Measurements from ENCODE around the gene CYTH4. TPM values are rescaled to one million over a fixed set of nuclear protein-coding genes. Genes with fewer than 3 reads are reported as not detected.

CYTH4 gene
- total and polyA plus RNA-seq, 10 of the 15 experiments (the other 5 are each of a cell fraction or from before 2014, with no cell fraction given): 1.5 to 27.3 (median 16.9) TPM

DNA sequence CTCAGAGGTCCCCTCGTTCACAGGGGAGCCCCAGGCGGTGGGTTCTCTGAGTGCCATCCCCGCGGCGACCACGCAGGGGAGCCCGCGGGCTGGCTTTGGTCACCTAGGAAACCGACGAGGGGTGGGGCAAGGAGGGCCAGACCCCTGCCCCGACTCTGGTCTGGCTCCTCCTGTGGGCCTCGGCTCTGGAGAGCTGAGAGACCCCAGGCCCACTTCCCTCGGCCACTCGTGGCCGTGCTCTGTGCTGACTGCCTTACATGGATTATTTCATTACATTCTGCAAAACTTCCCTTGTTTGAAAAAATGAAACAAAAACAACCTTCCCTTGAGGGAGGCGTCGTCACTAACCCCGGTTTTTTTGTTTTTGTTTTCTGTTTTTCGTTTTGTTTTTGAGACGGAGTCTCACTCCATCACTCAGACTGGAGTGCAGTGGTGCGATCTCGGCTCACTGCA, 15.1 kb upstream of the CYTH4 start (continued):
- TF ChIP-seq SPI1 (IDR thresholded peaks at IDR 0.05; ENCODE audit: borderline replicate concordance, insufficient read depth, low read depth, low read length): no peak
- TF ChIP-seq, protein P1, sequence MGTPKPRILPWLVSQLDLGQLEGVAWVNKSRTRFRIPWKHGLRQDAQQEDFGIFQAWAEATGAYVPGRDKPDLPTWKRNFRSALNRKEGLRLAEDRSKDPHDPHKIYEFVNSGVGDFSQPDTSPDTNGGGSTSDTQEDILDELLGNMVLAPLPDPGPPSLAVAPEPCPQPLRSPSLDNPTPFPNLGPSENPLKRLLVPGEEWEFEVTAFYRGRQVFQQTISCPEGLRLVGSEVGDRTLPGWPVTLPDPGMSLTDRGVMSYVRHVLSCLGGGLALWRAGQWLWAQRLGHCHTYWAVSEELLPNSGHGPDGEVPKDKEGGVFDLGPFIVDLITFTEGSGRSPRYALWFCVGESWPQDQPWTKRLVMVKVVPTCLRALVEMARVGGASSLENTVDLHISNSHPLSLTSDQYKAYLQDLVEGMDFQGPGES (IDR thresholded peaks at IDR 0.05): no peak
- TF ChIP-seq LARP7 (IDR thresholded peaks at IDR 0.05): peak; percentile 34; the same call in 1 of the 2 replicates
- peak; percentile 58 for TF ChIP-seq MEF2B (IDR thresholded peaks at IDR 0.05; ENCODE audit: partially characterized antibody, poor library complexity, severe bottlenecking)
- TF ChIP-seq, protein P2, sequence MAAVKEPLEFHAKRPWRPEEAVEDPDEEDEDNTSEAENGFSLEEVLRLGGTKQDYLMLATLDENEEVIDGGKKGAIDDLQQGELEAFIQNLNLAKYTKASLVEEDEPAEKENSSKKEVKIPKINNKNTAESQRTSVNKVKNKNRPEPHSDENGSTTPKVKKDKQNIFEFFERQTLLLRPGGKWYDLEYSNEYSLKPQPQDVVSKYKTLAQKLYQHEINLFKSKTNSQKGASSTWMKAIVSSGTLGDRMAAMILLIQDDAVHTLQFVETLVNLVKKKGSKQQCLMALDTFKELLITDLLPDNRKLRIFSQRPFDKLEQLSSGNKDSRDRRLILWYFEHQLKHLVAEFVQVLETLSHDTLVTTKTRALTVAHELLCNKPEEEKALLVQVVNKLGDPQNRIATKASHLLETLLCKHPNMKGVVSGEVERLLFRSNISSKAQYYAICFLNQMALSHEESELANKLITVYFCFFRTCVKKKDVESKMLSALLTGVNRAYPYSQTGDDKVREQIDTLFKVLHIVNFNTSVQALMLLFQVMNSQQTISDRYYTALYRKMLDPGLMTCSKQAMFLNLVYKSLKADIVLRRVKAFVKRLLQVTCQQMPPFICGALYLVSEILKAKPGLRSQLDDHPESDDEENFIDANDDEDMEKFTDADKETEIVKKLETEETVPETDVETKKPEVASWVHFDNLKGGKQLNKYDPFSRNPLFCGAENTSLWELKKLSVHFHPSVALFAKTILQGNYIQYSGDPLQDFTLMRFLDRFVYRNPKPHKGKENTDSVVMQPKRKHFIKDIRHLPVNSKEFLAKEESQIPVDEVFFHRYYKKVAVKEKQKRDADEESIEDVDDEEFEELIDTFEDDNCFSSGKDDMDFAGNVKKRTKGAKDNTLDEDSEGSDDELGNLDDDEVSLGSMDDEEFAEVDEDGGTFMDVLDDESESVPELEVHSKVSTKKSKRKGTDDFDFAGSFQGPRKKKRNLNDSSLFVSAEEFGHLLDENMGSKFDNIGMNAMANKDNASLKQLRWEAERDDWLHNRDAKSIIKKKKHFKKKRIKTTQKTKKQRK (IDR thresholded peaks at IDR 0.05; ENCODE audit: low read depth, low read length): no peak
- no peak for TF ChIP-seq CREB1 (IDR thresholded peaks at IDR 0.05; ENCODE audit: low read depth)
- TF ChIP-seq YY1 (IDR thresholded peaks at IDR 0.05; ENCODE audit: low read depth, low read length): no peak
- no peak for TF ChIP-seq ZNF207 (IDR thresholded peaks at IDR 0.05; ENCODE audit: borderline replicate concordance)
- TF ChIP-seq, protein P3, sequence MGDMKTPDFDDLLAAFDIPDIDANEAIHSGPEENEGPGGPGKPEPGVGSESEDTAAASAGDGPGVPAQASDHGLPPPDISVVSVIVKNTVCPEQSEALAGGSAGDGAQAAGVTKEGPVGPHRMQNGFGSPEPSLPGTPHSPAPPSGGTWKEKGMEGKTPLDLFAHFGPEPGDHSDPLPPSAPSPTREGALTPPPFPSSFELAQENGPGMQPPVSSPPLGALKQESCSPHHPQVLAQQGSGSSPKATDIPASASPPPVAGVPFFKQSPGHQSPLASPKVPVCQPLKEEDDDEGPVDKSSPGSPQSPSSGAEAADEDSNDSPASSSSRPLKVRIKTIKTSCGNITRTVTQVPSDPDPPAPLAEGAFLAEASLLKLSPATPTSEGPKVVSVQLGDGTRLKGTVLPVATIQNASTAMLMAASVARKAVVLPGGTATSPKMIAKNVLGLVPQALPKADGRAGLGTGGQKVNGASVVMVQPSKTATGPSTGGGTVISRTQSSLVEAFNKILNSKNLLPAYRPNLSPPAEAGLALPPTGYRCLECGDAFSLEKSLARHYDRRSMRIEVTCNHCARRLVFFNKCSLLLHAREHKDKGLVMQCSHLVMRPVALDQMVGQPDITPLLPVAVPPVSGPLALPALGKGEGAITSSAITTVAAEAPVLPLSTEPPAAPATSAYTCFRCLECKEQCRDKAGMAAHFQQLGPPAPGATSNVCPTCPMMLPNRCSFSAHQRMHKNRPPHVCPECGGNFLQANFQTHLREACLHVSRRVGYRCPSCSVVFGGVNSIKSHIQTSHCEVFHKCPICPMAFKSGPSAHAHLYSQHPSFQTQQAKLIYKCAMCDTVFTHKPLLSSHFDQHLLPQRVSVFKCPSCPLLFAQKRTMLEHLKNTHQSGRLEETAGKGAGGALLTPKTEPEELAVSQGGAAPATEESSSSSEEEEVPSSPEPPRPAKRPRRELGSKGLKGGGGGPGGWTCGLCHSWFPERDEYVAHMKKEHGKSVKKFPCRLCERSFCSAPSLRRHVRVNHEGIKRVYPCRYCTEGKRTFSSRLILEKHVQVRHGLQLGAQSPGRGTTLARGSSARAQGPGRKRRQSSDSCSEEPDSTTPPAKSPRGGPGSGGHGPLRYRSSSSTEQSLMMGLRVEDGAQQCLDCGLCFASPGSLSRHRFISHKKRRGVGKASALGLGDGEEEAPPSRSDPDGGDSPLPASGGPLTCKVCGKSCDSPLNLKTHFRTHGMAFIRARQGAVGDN (IDR thresholded peaks at IDR 0.05): peak; percentile 58; the same call in 1 of the 2 replicates
- TF ChIP-seq, protein P4, sequence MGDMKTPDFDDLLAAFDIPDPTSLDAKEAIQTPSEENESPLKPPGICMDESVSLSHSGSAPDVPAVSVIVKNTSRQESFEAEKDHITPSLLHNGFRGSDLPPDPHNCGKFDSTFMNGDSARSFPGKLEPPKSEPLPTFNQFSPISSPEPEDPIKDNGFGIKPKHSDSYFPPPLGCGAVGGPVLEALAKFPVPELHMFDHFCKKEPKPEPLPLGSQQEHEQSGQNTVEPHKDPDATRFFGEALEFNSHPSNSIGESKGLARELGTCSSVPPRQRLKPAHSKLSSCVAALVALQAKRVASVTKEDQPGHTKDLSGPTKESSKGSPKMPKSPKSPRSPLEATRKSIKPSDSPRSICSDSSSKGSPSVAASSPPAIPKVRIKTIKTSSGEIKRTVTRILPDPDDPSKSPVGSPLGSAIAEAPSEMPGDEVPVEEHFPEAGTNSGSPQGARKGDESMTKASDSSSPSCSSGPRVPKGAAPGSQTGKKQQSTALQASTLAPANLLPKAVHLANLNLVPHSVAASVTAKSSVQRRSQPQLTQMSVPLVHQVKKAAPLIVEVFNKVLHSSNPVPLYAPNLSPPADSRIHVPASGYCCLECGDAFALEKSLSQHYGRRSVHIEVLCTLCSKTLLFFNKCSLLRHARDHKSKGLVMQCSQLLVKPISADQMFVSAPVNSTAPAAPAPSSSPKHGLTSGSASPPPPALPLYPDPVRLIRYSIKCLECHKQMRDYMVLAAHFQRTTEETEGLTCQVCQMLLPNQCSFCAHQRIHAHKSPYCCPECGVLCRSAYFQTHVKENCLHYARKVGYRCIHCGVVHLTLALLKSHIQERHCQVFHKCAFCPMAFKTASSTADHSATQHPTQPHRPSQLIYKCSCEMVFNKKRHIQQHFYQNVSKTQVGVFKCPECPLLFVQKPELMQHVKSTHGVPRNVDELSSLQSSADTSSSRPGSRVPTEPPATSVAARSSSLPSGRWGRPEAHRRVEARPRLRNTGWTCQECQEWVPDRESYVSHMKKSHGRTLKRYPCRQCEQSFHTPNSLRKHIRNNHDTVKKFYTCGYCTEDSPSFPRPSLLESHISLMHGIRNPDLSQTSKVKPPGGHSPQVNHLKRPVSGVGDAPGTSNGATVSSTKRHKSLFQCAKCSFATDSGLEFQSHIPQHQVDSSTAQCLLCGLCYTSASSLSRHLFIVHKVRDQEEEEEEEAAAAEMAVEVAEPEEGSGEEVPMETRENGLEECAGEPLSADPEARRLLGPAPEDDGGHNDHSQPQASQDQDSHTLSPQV (IDR thresholded peaks at IDR 0.05): no peak
- TF ChIP-seq NBN (IDR thresholded peaks at IDR 0.05): no peak
- peak; percentile 16; the same call in 1 of the 2 replicates for TF ChIP-seq CBX5 (IDR thresholded peaks at IDR 0.05; ENCODE audit: low read depth)

Measured in GM12878 (cell line).